ENCODE results near the gene SFXN5.
"Not testable (repeated sequence)": the region's sequence is repeated elsewhere in the genome, so short reads cannot be mapped to it uniquely, and the experiment has no call there.

SFXN5 gene

DNA sequence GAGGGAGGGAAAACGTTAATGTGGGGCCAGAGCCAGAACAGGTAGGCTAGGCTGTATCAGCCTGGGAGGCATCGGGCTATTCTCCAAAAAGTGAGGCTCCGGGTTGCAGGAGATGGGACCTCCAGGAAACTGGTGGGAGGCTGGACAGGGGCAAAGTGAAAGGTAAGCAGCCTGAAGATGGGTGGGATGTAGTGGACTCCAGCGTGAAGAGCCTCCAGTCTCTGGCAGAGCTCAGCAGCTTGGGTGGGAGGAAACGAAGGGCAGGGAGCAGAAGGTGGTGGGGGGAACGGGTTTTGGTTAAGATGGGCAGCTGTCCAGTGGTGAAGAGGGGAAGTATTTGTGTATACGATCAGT is 157.3 kb downstream of the SFXN5 start:
- Histone ChIP-seq H3K4me1 (peaks cover 0 to 44% (median 36%) of the 10 kb centered on the region in 4 donors), H3K27me3 (peaks cover 3 to 99% of the 10 kb centered on the region in 2 donors), H3K27ac (no peak overlapping the region), H3K4me3 (no peak overlapping the region), H3K9me3 (no peaks in the 10 kb centered on the region), H3K36me3 (no peaks in the 10 kb centered on the region)
- intact Hi-C loops (cut with DNase I; ENCODE audit: low total_unique reads): no loop called here
- TF ChIP-seq, protein P1, sequence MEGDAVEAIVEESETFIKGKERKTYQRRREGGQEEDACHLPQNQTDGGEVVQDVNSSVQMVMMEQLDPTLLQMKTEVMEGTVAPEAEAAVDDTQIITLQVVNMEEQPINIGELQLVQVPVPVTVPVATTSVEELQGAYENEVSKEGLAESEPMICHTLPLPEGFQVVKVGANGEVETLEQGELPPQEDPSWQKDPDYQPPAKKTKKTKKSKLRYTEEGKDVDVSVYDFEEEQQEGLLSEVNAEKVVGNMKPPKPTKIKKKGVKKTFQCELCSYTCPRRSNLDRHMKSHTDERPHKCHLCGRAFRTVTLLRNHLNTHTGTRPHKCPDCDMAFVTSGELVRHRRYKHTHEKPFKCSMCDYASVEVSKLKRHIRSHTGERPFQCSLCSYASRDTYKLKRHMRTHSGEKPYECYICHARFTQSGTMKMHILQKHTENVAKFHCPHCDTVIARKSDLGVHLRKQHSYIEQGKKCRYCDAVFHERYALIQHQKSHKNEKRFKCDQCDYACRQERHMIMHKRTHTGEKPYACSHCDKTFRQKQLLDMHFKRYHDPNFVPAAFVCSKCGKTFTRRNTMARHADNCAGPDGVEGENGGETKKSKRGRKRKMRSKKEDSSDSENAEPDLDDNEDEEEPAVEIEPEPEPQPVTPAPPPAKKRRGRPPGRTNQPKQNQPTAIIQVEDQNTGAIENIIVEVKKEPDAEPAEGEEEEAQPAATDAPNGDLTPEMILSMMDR (IDR thresholded peaks at IDR 0.05): no peak
- DNase-seq: peak in 1 of 2 donors; percentile 42

DNA sequence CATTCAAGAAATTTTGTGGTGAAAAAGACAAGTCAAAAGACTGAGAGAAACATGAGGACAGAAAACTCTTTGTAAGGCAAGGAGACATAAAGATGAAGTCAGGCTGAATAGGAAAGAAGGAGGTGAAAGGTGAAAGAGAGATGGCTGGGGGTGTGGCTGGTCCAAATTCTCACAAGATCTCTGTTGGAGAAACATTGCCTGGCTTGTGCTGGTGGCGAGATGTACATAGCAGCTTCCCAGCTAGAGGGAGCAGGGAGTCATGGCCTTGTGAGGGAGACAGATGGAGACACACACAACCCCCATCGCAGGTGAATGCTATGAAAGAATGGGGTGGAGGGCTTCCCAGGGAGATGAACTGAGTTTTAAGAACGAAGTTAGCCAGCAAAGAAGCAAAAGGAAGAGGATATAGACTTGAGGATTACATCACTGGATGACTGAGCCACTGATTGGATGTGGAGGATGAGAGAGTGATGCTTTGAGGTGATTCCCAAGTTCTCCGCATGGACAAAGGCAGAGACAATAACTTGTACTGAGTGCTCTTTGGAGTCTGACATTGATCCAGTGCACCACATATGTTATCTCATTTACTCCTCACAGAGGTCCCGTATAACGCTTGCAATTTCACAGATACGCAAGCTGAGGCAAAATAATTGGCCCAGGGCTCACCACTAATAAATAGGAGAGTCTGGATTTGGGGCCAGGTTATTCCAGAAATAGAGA is 157.9 kb downstream of the SFXN5 start:
- TF ChIP-seq, protein P1 (IDR thresholded peaks at IDR 0.05): no peak
- H3K4me1 ChIP-seq: peaks cover 0 to 42% (median 34%) of the 10 kb centered on the region in 4 donors
- intact Hi-C loops (cut with DNase I; ENCODE audit: low total_unique reads): no loop called here
- H3K27ac ChIP-seq: no peak overlapping the region
- DNase-seq: no peak
- H3K36me3 ChIP-seq: no peaks in the 10 kb centered on the region
- peaks cover 3 to 99% of the 10 kb centered on the region in 2 donors for H3K27me3 ChIP-seq
- H3K9me3 ChIP-seq: no peaks in the 10 kb centered on the region
- no peak overlapping the region for H3K4me3 ChIP-seq

DNA sequence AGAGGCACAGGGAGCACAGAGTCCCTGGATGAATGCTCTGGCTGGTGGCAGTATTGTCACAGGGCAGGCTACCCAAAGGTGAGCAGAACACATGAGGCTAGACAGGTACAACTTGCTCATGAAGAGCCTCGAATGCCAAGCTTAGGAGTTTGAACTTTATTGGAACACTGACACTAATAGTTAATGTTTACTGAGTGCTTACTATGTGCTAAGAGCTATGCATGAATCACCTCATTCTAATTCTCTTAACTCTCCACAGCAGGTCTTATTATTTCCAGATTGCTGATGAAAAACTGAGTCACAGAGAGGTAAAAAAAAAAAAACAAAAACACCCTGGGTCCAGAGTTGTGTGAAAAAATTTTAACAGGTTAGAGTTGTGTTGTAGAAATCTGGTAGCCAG is 160.3 kb downstream of the SFXN5 start:
- intact Hi-C loops (cut with DNase I; ENCODE audit: low total_unique reads): no loop called here
- DNase-seq: no peak
- Histone ChIP-seq H3K4me3 (no peak overlapping the region), H3K27ac (no peak overlapping the region), H3K9me3 (no peaks in the 10 kb centered on the region), H3K36me3 (no peaks in the 10 kb centered on the region), H3K4me1 (peaks cover 0 to 18% (median 10%) of the 10 kb centered on the region in 4 donors), H3K27me3 (peaks cover 3 to 98% of the 10 kb centered on the region in 2 donors)
- TF ChIP-seq, protein P1 (IDR thresholded peaks at IDR 0.05): no peak

DNA sequence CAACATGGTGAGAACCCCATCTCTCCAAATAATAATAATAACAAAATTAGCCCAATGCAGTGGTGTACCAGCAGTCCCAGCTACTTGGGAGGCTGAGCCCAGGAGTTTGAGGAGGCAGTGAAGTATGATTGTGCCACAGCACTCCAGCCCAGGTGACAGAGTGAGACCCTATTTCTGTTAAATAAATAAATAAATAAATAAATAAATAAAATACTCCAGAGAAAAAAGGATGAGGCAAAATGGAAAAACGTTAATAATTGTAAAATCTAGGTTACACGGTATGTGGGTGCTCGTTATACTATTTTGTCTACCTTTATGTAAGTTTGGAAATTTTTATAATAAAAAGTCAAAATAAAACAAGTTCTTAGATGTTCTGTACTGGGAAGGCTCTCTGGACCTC is 162.8 kb downstream of the SFXN5 start:
- H3K36me3 ChIP-seq: no peaks in the 10 kb centered on the region
- intact Hi-C loops (cut with DNase I; ENCODE audit: low total_unique reads): no loop called here
- no peaks in the 10 kb centered on the region for H3K9me3 ChIP-seq
- no peak overlapping the region for H3K4me3 ChIP-seq
- TF ChIP-seq, protein P1 (IDR thresholded peaks at IDR 0.05): no peak
- H3K4me1 ChIP-seq: no peaks in the 10 kb centered on the region
- H3K27me3 ChIP-seq: peaks cover 0 to 83% of the 10 kb centered on the region in 2 donors
- H3K27ac ChIP-seq: no peak overlapping the region
- no peak for DNase-seq

DNA sequence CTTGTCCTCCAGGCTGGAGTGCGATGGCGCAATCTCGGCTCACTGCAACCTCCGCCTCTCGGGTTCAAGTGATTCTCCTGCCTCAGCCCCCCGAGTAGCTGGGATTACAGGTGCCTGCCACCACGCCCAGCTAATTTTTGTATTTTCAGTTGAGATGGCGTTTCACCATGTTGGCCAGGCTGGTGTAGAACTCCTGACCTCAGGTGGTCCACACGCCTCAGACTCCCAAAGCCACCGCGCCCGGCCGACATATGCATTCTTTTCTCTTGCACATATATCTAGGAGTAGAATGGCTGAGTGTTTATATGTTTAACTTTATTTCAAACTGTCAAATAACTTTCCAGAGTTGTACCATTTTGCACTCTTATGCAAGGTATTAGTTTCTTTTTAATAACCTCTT is 164.1 kb downstream of the SFXN5 start:
- H3K27ac ChIP-seq; H3K4me1 ChIP-seq; DNase-seq; H3K36me3 ChIP-seq; H3K4me3 ChIP-seq; H3K9me3 ChIP-seq; intact Hi-C loops (cut with DNase I; ENCODE audit: low total_unique reads): not testable (repeated sequence)
- H3K27me3 ChIP-seq: peaks cover 0 to 78% of the 10 kb centered on the region in 2 donors

DNA sequence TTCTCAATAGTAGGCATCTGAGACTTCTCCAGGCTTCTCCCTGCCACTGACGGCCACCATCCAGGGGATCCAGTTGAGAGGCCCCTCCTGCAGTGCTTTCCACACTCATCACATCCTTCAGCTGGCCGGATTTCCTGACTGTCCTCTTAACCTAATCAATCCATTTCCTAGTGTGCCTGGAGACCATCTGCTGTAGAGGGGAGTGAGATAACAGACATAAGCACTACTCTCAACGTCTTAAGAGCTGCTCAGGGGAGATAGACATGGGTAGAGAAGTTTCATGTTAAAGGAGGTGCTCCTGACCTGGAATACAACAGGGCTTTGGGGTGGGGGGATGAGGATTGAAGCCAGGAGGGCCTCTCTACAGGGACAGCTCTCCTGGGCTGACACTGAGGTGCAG is 170.1 kb downstream of the SFXN5 start:
- intact Hi-C loops (cut with DNase I; ENCODE audit: low total_unique reads): no loop called here
- H3K9me3 ChIP-seq: no peaks in the 10 kb centered on the region
- TF ChIP-seq, protein P1 (IDR thresholded peaks at IDR 0.05): no peak
- no peak for DNase-seq
- no peaks in the 10 kb centered on the region for H3K36me3 ChIP-seq
- no peak overlapping the region for H3K27ac ChIP-seq
- peaks cover 0 to 49% of the 10 kb centered on the region in 2 donors for H3K27me3 ChIP-seq
- no peak overlapping the region for H3K4me3 ChIP-seq
- no peaks in the 10 kb centered on the region for H3K4me1 ChIP-seq
